Spleen (tissue), 7 donors: ENCODE measurements around the gene SHOX.

ENCODE experiments used
- CTCF ChIP-seq, 11 experiments: fragments of 200-600 bp in 7 of 11; fragments of 450-650 bp in 4 of 11; sonication (generic) in 4 of 11; IDR thresholded peaks in 8 of 11; conservative IDR thresholded peaks in 3 of 11; 1 replicate in 7 of 11; 2 replicates in 4 of 11; pipeline versions ENCODE4 v1.4.0 to v1.8.0; 2016 to 2021; ENCODE audit warnings: antibody characterized with exemption in 11 of 11, inconsistent platforms in 4 of 11, mild to moderate bottlenecking in 1 of 11
- POLR2A ChIP-seq, 3 donors: fragments of 450-650 bp; IDR thresholded peaks; one replicate each; pipeline ENCODE4 v1.5.1; 2017; ENCODE audit warnings: antibody characterized with exemption in 3 of 3, mild to moderate bottlenecking in 1 of 3
- POLR2AphosphoS5 ChIP-seq, 3 donors: sonication (generic); formaldehyde crosslinking; IDR thresholded peaks; one replicate each; pipeline ENCODE4 v1.5.1; 2017; ENCODE audit warnings: antibody characterized with exemption in 3 of 3
- donor health status: DM: no; HTN: no; CAD: no; lungs with moderate emphysema.
- donor health status: DM: no; HTN: no; CAD: no.
- donor health status: DM: no; HTN: no; CAD: no.

- TF ChIP-seq CTCF (IDR thresholded peaks at IDR 0.05 in 8 of 11, conservative IDR thresholded peaks at IDR 0.05 in 3 of 11) (no peak), POLR2A (IDR thresholded peaks at IDR 0.05) (no peak), POLR2AphosphoS5 (IDR thresholded peaks at IDR 0.05) (no peak)
These were observed 30.5 kb upstream of the SHOX start for GRCh38 chrX:599837-600715.
